Endothelial cell of umbilical vein (primary cell): ENCODE measurements around the gene TARBP2. TPM values are rescaled to one million over a fixed set of nuclear protein-coding genes. Genes with fewer than 3 reads are reported as not detected.

Experiments used
- BruUV-seq: library from RNA; stranded (reverse); fragments of 400-500 nt; replicated peaks from 2 replicates; lab custom pipeline; 2021; lab: Mats Ljungman, UMichigan
- CTCF ChIA-PET: fragments of 300-600, 350-600 bp; sonication (Branson Sonifier 250); formaldehyde crosslinking; loops from one replicate; lab custom pipeline; 2021; ENCODE audit warnings: antibody characterized with exemption, inconsistent platforms; lab: Charles Lee
- POLR2A ChIA-PET: fragments of 300-600, 350-600 bp; sonication (Branson Sonifier 250); formaldehyde crosslinking; loops from one replicate; lab custom pipeline; 2021; ENCODE audit warnings: antibody characterized with exemption, inconsistent platforms; lab: Charles Lee
- DNase-seq: peaks from one replicate; pipeline ENCODE4 v3.0.0-alpha.2; 2011; ENCODE audit warnings: low read depth, low spot score
- FAIRE-seq: peaks from 2 replicates; lab custom pipeline; 2011; peaks lifted over from hg19 to GRCh38; lab: Jason Lieb, UNC
- H2AFZ ChIP-seq: 2 replicates; pipeline ENCODE4 v1.6.0; 2012; ENCODE audit warnings: low read depth, low read length, control low read depth, inconsistent platforms
- H3K27ac ChIP-seq: 2 replicates; pipeline ENCODE4 v1.5.1; 2011; ENCODE audit warnings: low read depth, mild to moderate bottlenecking, control low read depth, low read length, moderate library complexity; ENCODE audit not compliant: insufficient read depth
- H3K27me3 ChIP-seq, 2 experiments: 2 replicates each; pipeline versions ENCODE4 v1.6.0 to v1.6.1; 2011; ENCODE audit warnings: low read length in 2 of 2, mixed read lengths in 1 of 2; ENCODE audit not compliant: control insufficient read depth in 2 of 2, insufficient read depth in 2 of 2
- H3K36me3 ChIP-seq, 2 experiments: 2 replicates in 1 of 2; 3 replicates in 1 of 2; pipeline ENCODE4 v1.5.1; 2011; ENCODE audit warnings: low read length in 2 of 2, mild to moderate bottlenecking in 1 of 2, moderate library complexity in 1 of 2; ENCODE audit not compliant: control insufficient read depth in 2 of 2, insufficient read depth in 2 of 2; ENCODE audit errors: extremely low read depth in 1 of 2
- H3K4me1 ChIP-seq: 3 replicates; pipeline ENCODE4 v1.5.1; 2011; ENCODE audit warnings: mild to moderate bottlenecking, low read length; ENCODE audit not compliant: control insufficient read depth, insufficient read depth; ENCODE audit errors: extremely low read depth
- H3K4me2 ChIP-seq: 2 replicates; pipeline ENCODE4 v1.6.1; 2011; ENCODE audit warnings: low read length, control low read depth, mixed read lengths; ENCODE audit not compliant: insufficient read depth
- H3K4me3 ChIP-seq, 3 experiments: fragments of 200-600 bp in 1 of 3; sonication (generic), shearing (Covaris generic) in 1 of 3; replicated peaks in 1 of 3; 2 replicates each; pipeline ENCODE4 v1.5.1; 2011 to 2016; ENCODE audit warnings: control low read depth in 3 of 3, low read length in 3 of 3, mild to moderate bottlenecking in 2 of 3, inconsistent platforms in 1 of 3, low read depth in 1 of 3, moderate library complexity in 1 of 3; ENCODE audit not compliant: insufficient read depth in 1 of 3
- H3K79me2 ChIP-seq: 2 replicates; pipeline ENCODE4 v1.6.0; 2012; ENCODE audit warnings: low read length, inconsistent platforms; ENCODE audit not compliant: control insufficient read depth, insufficient read depth
- H3K9ac ChIP-seq: replicated peaks from 2 replicates; pipeline ENCODE3; 2011; ENCODE audit warnings: low read length, control low read depth; ENCODE audit not compliant: insufficient read depth; ENCODE audit errors: extremely low read depth
- H3K9me1 ChIP-seq: replicated peaks from 3 replicates; pipeline ENCODE4 v1.6.0; 2011; ENCODE audit warnings: mild to moderate bottlenecking, low read length; ENCODE audit not compliant: control insufficient read depth, insufficient read depth; ENCODE audit errors: extremely low read depth
- H3K9me3 ChIP-seq: replicated peaks from 2 replicates; pipeline ENCODE4 v1.5.1; 2012; ENCODE audit warnings: low read length, inconsistent platforms; ENCODE audit not compliant: control insufficient read depth, insufficient read depth
- H4K20me1 ChIP-seq: replicated peaks from 2 replicates; pipeline ENCODE3; 2011; ENCODE audit warnings: mild to moderate bottlenecking, low read length; ENCODE audit not compliant: control insufficient read depth, insufficient read depth; ENCODE audit errors: extremely low read depth
- EZH2 ChIP-seq: IDR thresholded peaks from 2 replicates; pipeline ENCODE4 v1.6.1; 2012; ENCODE audit warnings: borderline replicate concordance, low read depth, mild to moderate bottlenecking, moderate library complexity, low read length, inconsistent platforms; ENCODE audit not compliant: severe bottlenecking
- JUN ChIP-seq: IDR thresholded peaks from 2 replicates; pipeline ENCODE4 v1.6.1; 2011; ENCODE audit warnings: borderline replicate concordance, low read depth; ENCODE audit not compliant: insufficient read length, insufficient read depth
- MYC ChIP-seq: IDR thresholded peaks from one replicate; pipeline ENCODE4 v1.6.1; 2011; ENCODE audit warnings: mild to moderate bottlenecking, low read depth, low read length
- POLR2A ChIP-seq: IDR thresholded peaks from 2 replicates; pipeline ENCODE4 v1.6.1; 2012; ENCODE audit warnings: low read depth, mild to moderate bottlenecking, control low read depth, low read length
- POLR2AphosphoS5 ChIP-seq: IDR thresholded peaks from 2 replicates; pipeline ENCODE4 v1.6.1; 2012; ENCODE audit warnings: low read depth, mild to moderate bottlenecking, control low read depth, low read length, moderate library complexity; ENCODE audit not compliant: insufficient read depth
- dilution Hi-C: fragments of 300-500 bp; cut with MboI; formaldehyde crosslinking; loops from one replicate; pipeline ENCODE4 v1.15.0; 2019; ENCODE audit warnings: low sequenced_read_pairs; ENCODE audit not compliant: extremely low pct_ligation_motif_present
- intact Hi-C: fragments of 100-400 bp; cut with micrococcal nuclease; formaldehyde crosslinking; loops from one replicate; pipeline ENCODE4 v1.10.0; 2022
- polyA plus RNA-seq, 4 experiments: library from polyadenylated mRNA; depleted of rRNA in 3 of 4; stranded (reverse) in 3 of 4; unstranded in 1 of 4; fragments of >200 nt; gene quantifications; 2 replicates each; pipeline versions ENCODE4 v1.2.1 to v1.2.3, GENCODE V29; 2011 to 2012; ENCODE audit warnings: missing spikeins in 1 of 4
- total RNA-seq: library from RNA; stranded (reverse); gene quantifications from 2 replicates; pipeline ENCODE4 v1.2.3, GENCODE V29; 2021
- TF ChIP-seq, protein P1 (sequence below): IDR thresholded peaks from 2 replicates; pipeline ENCODE4 v1.6.1; 2011; ENCODE audit not compliant: insufficient read depth, insufficient read length

Gene TARBP2
- total and polyA plus RNA-seq, 2 donors (not counting 3 experiments of a cell fraction or from before 2014, with no cell fraction given): 57.2 to 82.8 TPM

DNA sequence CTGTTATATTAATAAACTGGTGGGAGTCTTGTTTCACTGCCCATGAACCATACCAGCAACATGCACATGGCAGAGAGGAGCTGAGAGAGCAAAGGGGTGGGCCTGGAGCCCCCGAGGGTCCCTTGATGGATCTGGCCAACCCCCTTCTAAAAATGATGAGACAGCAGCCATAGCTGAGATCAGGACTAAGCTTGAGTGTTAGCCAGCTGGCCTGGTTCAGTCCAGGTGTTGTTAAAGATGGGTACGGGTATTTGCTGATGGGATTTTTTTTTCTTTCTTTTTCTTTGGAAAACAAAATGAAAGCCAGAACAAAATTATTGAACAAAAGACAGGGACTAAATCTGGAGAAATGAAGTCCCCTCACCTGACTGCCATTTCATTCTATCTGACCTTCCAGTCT is 33.2 kb upstream of the TARBP2 start:
- peaks cover 78 to 83% of the 10 kb centered on the region in 2 experiments for H3K36me3 ChIP-seq
- ChIA-PET CTCF (interaction anchor here (0.9 to 1.8 kb wide), 2 partner anchors 9 to 14 kb away, joined by 4 to 5 read pairs; no protein-coding TSS in a partner anchor), POLR2A (no interaction called here)
- no peak overlapping the region for H3K9ac ChIP-seq
- H3K9me1 ChIP-seq: no peaks in the 10 kb centered on the region
- dilution Hi-C loops (no loop called here), intact Hi-C loops (loop anchor here (2.0 kb wide), 1 partner anchor 15 kb away; the partner anchor contains the start of gene PCBP2)
- FAIRE-seq (no peak), DNase-seq (no peak)
- no peak overlapping the region for H3K4me3 ChIP-seq
- no TSS peak for BruUV-seq
- no peaks in the 10 kb centered on the region for H3K4me1 ChIP-seq
- H3K4me2 ChIP-seq: no peak overlapping the region
- H4K20me1 ChIP-seq: peaks cover 20% of the 10 kb centered on the region
- H3K27me3 ChIP-seq: no peaks in the 10 kb centered on the region
- peaks cover 78% of the 10 kb centered on the region for H3K79me2 ChIP-seq
- no peak overlapping the region for H3K27ac ChIP-seq
- TF ChIP-seq MYC: no peak
- no peak overlapping the region for H2AFZ ChIP-seq
- no peaks in the 10 kb centered on the region for H3K9me3 ChIP-seq

DNA sequence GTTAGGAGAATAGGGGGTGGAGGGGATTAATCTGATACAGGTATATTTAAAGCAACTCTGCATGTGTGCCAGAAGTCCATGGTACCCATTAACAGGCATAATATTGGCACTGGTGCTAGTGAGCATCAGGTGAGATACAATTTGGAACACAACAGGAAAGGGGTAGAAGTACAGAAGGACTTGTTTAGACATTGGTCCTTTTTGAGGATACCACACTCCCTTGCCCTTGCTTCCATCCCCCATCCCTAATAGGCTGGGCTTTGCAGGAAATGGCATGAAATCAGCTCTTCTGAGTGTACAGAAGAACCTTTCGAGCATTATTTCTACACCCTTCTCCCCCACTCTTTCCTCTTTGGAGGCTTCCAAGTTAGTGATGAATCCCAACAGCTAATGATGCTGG is 32.8 kb upstream of the TARBP2 start:
- Histone ChIP-seq H3K9ac (no peak overlapping the region), H3K4me3 (no peak overlapping the region), H3K4me1 (no peaks in the 10 kb centered on the region), H3K4me2 (no peak overlapping the region), H3K9me3 (no peaks in the 10 kb centered on the region), H3K27ac (no peak overlapping the region), H3K36me3 (peaks cover 77 to 80% of the 10 kb centered on the region in 2 experiments), H3K27me3 (no peaks in the 10 kb centered on the region), H2AFZ (no peak overlapping the region), H3K79me2 (peaks cover 74% of the 10 kb centered on the region), H4K20me1 (peaks cover 18% of the 10 kb centered on the region), H3K9me1 (no peaks in the 10 kb centered on the region)
- TF ChIP-seq, protein P1, sequence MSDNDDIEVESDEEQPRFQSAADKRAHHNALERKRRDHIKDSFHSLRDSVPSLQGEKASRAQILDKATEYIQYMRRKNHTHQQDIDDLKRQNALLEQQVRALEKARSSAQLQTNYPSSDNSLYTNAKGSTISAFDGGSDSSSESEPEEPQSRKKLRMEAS: no peak
- TF ChIP-seq JUN (no peak), POLR2AphosphoS5 (peak; percentile 25), POLR2A (no peak), MYC (no peak), EZH2 (no peak)
- FAIRE-seq (no peak), DNase-seq (no peak)
- ChIA-PET CTCF (interaction anchor here (0.9 to 1.8 kb wide), 2 partner anchors 8 to 14 kb away, joined by 4 to 5 read pairs; no protein-coding TSS in a partner anchor), POLR2A (no interaction called here)
- dilution Hi-C loops: no loop called here
- BruUV-seq: no TSS peak
- intact Hi-C loops: loop anchor here (2.0 kb wide), 1 partner anchor 15 kb away; the partner anchor contains the start of gene PCBP2
